ENCODE measurements around the gene OSM.

OSM gene

DNA sequence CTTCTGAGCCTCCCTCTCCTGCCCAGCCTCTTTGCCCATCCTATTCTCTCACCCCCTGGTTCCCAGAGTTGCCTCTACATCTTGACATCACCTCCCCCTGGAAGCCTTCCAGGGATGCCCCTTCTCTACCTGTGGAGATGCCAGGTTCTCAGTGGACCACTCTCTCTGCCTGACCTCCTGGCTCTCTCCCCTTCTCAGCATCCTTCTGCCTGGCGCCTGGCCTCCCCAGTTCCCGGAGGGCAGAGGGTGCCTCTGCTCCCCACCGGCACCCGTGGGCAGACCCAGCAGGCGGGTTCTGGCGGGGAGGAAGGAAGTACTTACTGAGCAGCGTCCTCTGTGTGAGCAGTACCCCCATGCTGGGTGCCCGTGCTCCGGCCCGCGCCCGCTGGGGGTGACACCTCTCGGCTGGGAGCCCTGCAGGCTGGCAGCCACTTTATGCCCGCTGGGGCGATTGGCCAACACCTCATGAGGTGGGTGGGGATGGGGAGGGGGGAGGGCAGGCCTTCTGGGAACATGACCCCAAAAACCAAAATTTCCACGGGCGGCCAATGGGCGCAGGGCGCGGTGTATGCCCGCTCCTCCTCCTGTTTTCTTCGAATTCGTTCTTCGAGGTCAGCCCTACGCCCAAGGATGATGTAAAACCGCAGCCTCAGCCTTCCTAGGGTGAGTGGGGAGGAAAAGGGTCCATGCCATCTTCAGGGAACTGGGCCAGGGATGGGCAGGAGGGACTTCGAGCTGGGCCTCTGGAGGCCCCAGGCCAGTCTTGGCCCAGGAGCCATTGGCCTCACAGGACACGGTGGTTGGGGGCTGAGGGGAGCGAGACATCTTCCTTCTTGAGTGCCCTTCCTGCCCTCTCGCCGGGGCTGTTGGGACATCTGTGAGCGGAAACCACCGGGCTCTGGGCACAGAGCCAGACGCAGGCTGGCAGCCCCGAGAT, at the start of gene OSM:
Gene OSM, minus strand, starts transcription at position 407 of the 937 bp plus-strand sequence. Its CDS starts 52 bp downstream, at position 355.
- no peak for DNase-seq

DNA sequence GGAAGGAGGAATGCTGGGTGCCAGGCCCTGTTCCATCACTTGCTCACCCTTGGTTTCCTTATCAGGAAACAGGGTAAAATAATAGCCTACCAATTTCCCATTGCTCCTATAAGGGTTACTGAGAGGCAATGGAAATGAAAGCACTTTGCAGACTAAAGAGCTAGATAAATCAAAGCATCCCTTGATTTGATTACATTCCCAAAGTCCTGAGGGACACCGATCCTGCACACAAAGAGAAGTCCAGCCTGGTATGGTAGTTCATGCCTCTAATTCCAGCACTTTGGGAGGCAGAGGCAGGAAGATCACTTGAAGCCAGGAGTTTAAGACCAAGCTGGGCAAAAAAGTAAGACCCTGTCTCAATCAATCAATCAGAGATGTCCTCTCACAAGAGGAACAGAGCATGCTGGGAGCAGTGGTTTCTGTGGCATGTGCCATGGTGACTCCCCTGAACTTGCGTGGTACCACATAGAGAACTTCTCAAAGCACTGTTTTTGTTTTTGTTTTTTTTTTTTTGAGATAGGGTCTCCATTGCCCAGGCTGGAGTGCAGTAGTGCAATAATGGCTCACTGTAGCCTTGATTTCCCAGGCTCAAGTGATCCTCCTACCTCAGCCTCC, 49.4 kb upstream of the OSM start:
- no peak for DNase-seq

DNA sequence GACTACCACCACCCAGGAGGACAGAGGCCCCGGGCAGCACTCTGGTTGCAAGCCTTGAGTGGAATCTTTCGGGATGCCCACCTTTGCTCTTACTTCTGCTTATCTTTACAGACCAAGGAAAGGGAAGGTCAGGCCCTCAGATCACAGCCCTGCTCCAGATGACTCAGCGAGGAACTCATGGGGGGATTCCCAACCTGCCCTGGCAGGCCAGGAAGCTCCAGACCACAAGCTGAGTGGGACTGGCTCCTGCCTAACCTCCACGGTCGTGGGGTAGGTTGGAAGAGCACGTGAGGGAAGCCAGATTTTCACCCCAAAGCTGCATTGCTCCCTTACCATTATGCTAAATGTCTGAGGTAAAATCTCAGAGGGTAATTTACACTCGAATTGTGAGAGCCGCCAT, 48.3 kb upstream of the OSM start:
- DNase-seq: no peak

DNA sequence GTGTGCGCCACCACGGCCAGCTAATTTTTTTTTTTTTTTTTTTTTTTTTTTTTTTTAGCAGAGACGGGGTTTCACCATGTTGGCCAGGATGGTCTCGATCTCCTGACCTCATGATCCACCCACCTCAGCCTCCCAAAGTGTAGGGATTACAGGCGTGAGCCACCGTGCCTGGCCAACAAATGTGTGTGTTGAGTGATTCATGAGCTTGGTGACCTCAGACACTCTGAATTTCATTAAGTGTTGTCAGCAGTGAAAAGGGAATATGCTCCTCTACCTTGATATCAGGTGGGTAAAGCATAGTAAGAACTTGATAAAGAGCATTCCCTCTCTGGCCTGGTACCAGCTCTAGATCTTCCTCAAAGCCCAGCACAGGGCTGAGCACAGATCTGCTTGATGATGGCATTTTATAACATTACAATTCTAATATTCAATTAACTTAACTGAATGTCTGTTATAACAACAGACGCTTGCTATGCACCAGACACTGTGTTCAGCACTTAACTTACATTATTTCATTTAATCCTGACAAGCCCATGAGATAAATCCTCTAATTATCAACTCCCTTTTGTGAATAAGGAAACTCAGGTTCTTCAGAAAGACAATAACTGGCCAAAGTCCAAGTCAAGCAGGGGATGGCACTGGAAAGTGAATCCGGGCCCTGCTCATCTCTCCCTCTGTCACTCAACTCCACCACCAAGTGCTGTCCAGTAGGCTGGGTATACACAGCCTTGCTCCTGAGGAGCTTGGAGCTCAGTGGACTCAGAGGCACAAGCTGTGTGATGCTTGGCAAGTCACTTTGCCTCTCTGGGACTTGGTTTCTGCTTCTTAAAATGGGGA, 47.1 kb upstream of the OSM start:
- DNase-seq: no peak

DNA sequence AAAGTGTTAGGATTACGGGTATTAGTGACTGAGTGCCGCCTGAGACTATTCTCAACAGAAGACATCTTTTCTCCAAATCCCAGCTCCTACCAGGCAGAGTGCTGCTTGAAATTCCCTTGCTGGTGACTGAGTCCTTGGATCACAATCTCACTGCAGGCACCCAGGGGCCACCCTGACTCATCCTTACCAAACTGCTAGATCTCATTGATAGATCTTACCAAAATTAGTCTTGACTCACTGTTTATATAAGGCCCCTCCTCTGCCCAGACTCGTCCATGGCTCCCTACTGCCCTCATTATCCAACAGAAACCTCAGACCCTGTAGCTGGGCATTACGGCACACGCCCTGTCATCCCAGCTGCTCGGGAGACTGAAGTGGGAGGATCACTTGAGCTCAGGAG, 45.4 kb upstream of the OSM start:
- DNase-seq: no peak

DNA sequence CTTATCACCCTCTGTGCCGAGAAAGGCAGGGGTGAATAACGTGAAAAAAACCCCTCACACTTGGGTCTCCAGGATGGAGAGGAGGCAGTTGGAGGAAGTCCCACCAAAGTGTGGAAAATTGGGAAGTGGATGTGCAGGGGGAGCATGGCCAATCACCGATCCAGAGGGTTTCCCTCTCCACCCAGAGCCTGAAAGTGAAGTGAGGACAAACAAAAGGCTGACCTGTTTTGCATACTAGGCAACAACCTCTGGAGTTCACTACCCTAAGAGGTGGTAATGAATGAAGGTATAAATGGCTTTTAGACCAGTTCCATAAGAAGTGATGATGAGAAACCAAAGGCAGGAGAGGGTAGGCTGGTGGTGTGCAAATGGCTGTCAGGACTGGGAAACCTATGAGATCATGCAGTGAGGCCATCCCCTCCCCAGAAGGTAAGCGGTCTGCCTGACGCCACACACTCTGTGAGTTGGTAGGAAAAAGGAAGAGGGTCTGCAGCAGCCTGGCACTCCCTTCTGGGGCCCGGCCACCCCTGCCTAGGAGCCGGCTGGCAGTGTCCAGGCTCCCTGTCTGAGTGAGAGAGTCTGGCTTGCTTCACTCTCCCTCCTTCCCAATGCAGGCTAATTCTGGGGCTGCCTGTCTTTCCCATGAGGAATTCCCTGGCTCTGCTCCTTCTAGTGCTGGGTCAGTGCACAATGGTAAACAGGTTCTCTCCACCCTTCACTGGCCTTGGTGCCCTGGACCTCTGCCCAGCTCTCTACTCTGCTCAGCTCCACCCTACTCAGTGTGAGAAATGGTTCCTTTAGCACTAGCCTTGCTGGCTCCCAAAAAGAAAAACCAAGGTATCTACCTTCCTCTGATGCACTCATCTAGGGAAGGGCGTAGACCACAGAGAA, 44.5 kb upstream of the OSM start:
- DNase-seq: no peak

DNA sequence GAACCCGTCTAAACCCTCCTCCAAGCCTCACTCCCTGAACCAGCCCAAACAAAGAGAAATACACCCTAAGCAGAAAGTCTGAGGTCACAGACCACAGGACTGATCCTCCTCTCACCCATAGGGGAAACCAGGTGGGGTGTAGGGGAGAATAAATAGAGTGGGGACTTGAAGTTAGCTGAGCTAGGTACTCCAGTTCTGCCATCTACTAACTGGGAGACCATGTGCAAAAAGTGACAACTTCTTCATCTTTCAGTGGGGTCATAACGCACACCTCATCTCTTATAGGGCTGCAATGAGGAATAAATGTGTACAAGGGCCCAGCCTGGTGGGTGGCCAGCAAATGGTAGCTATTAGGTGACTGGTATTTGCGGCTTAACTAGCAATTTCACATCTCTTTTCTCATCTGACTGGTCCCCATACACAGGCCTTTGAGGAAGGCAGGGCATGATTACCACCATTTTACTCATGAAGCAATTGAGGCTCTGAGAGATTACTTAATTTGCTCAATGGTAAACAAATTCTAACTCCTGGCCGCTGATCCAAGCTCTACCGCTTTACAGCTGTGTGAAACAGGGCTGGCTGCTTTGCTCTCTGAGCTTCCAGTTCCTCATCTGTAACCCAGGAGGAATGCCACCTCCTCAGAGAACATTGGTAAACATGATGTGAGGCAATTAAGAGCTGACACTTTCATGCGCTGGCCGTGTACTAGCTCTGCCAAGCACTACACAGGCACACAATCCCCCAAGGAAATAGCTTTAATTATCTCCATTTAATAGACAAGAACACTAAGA, 43.5 kb upstream of the OSM start:
- no peak for DNase-seq

DNA sequence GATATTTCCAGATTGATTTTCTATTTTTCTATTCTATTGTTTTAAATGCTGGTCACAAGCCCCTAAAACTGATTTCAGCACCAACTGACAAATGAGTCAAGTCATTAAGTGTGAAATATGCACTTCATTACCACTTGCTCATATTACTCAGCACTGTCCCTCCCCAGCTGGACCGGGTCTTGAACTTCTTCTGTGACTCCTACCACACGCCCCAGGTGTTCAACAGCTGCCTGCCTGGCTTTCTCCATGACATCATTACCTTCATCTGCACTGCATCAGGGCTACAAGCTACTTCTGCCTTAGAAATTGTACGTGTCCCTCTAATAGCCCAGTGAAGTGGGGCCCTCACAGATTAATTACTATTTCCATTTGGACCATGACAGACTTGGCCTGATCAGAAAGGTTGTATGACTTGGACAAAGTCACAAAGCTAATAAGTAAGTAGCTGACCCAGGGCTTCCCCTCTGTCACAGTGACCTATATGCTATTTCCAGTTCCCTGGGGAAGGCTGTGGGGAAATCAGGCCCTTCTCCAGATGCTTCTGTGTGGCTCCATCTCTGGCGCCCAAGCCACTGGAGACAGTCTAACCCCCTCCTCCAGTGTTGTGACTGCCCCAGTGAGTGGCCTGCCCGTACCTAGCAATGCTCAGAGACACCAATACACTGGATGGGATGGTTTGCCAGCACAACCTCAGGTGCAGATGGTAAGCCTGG, 42.0 kb upstream of the OSM start:
- no peak for DNase-seq

DNA sequence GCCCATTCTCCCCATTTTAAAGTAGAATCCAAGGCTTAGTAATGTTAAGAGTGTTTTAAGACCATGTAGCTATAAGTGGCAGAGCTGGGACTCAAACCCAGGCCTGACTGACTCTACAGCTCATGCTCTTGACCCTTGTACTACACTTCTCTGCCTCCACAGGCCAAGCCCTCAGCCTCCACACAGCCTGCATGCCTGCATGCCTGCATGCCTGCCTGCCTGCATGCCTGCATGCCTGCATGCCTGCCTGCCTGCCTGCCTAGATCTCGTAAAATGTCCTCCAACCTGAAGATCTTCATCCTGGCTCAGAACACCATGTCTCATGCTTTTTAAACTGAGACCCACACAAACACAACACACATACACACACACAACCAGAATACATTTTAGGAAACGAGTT, 41.4 kb upstream of the OSM start:
- no peak for DNase-seq

DNA sequence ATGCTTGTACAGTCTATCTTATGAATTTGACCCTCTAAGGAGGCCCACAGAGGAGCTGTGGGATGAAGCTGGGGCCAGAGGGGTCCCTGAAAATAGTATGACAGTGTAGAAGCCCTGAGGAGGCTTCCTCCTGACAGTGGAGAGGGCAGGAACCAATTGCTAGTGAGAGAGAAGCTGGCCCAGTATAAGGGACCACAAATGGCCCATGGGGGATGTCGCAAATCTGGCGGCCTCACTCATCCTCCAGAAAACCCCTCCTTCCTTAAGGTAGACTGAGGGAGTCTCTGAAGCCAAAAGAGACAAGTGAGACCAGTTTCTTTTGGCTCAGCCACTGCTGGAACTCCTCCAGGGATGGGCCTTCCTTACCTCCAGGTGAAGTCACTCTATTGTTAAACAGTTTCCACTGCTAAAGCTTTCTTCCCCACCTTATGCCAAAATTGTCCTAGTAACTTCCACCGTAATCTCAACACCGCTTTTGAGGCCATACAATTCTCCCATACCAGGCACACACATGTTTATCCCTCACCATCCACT, 40.5 kb upstream of the OSM start:
- no peak for DNase-seq

DNA sequence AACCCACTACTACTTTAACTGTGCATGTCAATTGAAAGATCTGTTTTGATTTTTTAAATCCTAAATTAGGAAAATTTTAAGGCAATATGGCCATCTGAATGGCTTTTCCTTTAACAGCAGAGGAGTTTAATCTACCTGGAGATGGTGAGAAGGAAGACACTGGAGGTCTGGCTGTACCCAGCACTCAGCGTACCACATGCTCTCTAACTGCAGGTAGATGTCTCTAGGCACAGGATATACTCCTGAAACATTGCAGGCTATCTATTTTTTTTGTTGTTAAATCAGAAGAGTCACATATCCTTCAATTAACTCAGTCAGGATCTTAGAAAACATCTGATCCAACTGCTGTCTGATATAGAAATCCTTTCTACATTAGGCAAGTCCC, 40.0 kb upstream of the OSM start:
- DNase-seq: no peak

DNA sequence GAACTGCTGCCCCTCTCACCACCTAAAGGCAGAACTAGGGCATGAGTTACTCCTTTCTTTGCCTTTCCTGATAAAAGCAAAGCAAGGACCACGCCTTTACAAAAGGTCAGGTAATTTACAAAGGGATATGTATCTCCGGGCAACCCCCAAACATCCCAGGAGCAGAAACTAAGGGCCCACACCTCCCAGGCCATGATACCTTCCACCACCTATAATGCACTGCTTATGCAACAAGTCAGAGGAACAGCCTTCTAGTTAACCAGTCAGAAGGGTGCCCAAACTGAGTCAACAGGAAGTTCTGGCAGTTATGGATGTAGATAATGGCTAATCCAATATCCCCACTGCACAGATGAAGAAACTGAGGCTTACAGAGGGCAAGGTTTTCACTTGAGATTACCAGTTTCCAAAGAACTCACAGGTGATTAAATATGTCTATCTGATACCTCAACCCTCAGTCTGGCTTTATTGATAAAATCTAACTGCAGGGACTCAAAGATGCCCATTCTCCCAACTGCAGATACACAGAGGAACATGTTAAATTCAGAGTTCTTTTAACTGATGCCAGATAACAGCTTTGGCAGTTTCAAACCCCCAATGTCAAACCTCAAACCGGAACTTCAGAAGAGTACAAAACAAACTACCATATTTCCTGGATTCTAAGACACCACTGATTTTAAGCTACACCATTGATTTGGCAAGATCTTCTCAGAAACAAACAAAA, 39.4 kb upstream of the OSM start:
- no peak for DNase-seq

DNA sequence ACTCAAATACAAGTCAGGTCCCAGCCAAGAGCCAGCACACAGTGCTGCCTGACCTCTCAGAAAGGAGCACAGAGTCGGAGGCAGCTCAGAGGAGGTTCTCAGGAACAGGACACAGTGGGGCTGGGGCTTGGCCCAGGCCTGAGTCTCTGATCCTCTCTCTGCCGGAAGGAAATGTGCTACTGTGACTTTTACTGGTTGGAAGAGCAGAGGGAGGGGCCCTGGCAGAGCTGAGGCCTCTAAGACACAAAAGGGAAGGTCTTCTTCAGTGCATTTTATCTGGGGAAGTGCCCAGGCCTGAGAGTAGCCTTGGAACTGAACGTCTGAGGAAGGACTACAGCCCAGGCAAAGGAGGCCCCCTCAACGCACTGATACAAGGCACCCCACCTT, 38.9 kb upstream of the OSM start:
- DNase-seq: no peak

DNA sequence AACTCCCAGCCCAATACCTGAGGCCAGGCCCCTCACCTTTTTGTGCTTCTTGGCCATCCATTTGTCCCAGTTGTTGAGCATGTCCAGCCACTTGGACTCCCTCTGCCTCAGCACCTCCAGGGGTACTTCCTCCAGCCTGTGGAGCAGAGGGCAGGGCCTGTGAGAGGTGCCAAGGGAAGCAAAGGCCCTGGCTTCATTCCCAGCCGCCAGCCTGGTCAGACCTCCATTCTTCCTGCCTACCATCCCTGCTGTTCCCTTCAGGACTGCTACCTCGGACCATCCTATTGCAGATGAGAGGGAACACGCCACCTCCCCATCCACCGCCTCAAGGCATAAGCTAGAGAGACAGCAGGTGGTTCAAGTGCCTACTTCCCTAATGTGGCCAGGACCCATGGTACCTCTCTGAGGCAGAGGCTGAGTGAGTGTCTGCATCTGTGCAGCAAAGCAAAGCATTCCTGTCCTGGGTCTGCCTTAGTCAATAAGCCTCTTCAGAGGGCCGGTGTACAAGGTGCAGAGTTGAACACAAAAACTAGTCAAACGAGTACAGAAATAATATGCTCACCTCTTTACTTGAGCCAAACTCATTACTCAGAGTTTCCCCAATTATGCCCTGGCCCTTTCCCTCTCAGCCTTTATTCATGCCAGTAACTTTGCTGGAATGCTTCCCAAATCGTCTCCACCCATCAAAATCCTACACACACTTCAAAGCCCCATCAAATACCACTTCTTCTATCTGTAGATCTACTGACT, 38.0 kb upstream of the OSM start:
- DNase-seq: no peak

DNA sequence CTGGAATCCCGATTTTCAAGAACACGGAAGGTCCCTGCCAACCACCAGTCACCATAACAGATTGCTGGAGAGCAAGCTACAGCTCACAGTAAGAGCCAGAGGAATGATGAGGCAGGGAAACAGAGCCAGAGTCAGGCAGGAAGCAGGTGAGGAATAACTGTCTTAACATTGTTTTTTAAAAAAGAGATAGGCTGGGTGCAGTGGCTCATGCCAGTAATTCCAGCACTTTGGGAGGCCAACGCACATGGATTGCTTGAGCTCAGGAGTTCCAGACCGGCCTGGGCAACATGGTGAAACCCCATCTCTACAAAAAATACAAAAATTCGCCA, 36.1 kb upstream of the OSM start:
- DNase-seq: no peak

DNA sequence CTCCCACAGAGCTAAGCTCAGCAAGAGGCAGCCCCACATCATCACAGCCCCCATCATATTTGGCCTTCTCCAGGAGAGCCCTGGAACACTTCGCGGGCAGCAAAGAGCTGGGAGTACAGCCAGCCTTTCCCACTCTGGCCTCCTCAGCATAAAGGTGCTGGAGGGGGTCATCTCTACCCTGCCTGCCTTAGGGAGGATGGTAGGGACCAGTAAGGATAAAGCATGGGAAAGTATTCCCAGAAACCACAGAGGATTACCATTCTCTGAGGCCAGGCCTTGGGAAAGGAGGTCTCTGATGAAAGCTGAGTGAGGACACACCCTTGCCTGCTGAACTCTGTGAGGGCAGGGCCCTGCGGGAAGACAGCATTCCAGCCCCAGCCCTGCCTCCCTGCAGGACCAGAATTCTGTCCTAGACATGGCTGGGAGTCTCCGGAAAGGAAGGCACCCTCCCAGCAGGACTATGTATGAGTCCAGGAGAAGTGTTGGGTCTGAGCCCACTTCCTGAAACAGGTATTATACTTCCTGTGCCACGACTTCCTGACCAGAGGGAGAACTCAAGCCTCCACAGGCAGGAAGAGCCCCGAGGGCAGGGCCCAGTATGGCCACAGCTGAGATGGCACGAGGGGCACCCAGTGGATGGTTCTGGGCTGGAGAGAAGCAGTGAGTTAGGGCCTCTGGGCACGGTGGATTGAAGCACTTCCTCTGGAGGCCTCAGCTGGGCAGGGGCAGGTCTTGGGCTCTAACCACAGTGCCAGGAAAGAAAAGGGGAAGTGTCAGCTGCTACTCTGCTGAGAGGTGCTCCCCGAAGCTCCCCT, 35.6 kb upstream of the OSM start:
- DNase-seq: no peak

DNA sequence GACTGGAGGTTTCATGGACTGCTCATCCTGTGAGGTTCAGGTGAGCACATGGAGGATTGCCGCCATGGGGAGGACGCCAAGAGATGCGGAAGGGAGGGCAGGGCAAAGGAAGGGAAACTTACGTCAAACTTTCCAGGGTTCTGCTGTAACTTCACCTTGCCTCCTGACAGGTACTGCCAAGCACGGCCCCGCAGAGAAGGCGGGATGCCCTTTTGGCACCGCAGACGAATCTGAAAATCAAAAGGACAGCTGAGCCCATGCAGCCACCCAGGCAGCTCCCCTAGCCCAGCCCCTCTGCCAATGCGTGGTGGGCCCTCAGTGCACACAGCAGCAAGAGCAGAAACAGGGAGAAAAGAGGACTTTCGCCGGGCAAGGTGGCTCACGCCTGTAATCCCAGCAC, 32.7 kb upstream of the OSM start:
- no peak for DNase-seq

DNA sequence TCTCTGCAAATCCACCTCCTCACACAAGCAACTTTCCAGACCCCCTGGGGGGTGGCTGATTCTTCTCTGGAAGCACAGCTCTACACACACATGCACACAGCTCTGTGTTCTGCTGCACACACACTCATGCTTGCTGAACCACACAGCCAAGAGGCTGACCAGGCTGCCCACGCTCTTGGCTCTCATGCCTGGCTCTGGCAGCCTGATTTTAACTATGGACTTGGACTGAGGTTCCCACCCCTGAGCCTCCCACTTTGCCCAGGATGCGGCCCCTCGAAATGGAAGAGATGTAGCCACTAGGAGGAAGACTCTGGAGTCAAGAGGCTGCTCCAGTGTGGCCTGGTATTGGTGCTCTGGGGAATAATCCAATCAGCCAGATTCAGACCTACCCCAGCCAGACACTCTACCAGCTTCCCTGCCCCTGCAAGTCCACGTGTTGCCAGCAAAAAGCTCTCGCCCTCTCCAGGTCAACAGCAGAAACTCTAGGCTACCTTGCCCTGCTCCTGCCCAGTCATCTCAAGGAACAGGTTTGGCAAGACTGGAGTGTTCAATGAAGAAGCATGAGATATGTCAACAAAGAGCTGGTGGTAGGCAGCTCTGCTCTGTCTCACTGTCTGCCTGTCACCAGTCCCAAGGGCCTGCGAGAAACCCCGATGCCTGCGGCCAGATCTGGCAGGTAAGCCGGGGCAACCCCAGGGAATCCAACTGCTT, 31.5 kb upstream of the OSM start:
- no peak for DNase-seq
